Hepatocyte (in vitro differentiated cells): ENCODE data around the gene FAM117B. TPM values are rescaled to one million over a fixed set of nuclear protein-coding genes. Genes with fewer than 3 reads are reported as not detected.

ENCODE experiments used
- DNase-seq: peaks from one replicate; pipeline ENCODE4 v3.0.0-alpha.2; 2016; ENCODE audit warnings: low spot score
- H2AFZ ChIP-seq: fragments of 200-600 bp; sonication (generic); 2 replicates; pipeline ENCODE4 v1.6.0; 2016; ENCODE audit warnings: antibody characterized with exemption, mild to moderate bottlenecking
- H3K27ac ChIP-seq: fragments of 200-600 bp; sonication (generic); 2 replicates; pipeline ENCODE4 v1.5.1; 2016; ENCODE audit warnings: mild to moderate bottlenecking
- H3K27me3 ChIP-seq: fragments of 200-600 bp; sonication (generic); 2 replicates; pipeline ENCODE4 v1.6.1; 2016
- H3K36me3 ChIP-seq: fragments of 200-600 bp; sonication (generic); replicated peaks from 2 replicates; pipeline ENCODE4 v1.5.1; 2016; ENCODE audit warnings: low read depth; ENCODE audit not compliant: insufficient read depth
- H3K4me1 ChIP-seq: fragments of 200-600 bp; sonication (generic); 2 replicates; pipeline ENCODE4 v1.5.1; 2016; ENCODE audit warnings: mild to moderate bottlenecking, moderate library complexity; ENCODE audit not compliant: insufficient read depth
- H3K4me2 ChIP-seq: fragments of 200-600 bp; sonication (generic); 2 replicates; pipeline ENCODE4 v1.6.0; 2016
- H3K4me3 ChIP-seq: fragments of 200-600 bp; sonication (generic); 2 replicates; pipeline ENCODE4 v1.5.1; 2016; ENCODE audit warnings: mild to moderate bottlenecking
- H3K79me2 ChIP-seq: fragments of 200-600 bp; sonication (generic); 2 replicates; pipeline ENCODE4 v1.6.0; 2017; ENCODE audit warnings: mild to moderate bottlenecking
- H3K9me2 ChIP-seq: fragments of 200-600 bp; sonication (generic); replicated peaks from 2 replicates; pipeline ENCODE4 v1.6.0; 2017; ENCODE audit warnings: mild to moderate bottlenecking; ENCODE audit not compliant: insufficient read depth
- H3K9me3 ChIP-seq: fragments of 200-600 bp; sonication (generic); 2 replicates; pipeline ENCODE4 v1.5.1; 2016; ENCODE audit warnings: low read depth, mild to moderate bottlenecking
- H4K20me1 ChIP-seq: fragments of 200-600 bp; sonication (generic); 2 replicates; pipeline ENCODE4 v1.6.0; 2016; ENCODE audit warnings: mild to moderate bottlenecking; ENCODE audit not compliant: insufficient read depth, poor library complexity, severe bottlenecking
- CTCF ChIP-seq: fragments of 200-600 bp; sonication (generic); IDR thresholded peaks from 2 replicates; pipeline ENCODE4 v1.5.1; 2016; ENCODE audit warnings: antibody characterized with exemption, mild to moderate bottlenecking; ENCODE audit not compliant: poor library complexity
- EZH2 ChIP-seq: fragments of 200-600 bp; sonication (generic); IDR thresholded peaks from 2 replicates; pipeline ENCODE4 v1.6.1; 2016; ENCODE audit warnings: antibody characterized with exemption, mild to moderate bottlenecking, borderline replicate concordance
- EZH2phosphoT487 ChIP-seq: fragments of 200-600 bp; sonication (generic); IDR thresholded peaks from one replicate; pipeline ENCODE4 v1.6.1; 2018; ENCODE audit warnings: antibody characterized with exemption, mild to moderate bottlenecking, low read depth, moderate library complexity; ENCODE audit not compliant: unreplicated experiment, severe bottlenecking
- WGBS: methylation state at CpG from one replicate; pipeline ENCODE4 v1.1.6; 2016; ENCODE audit warnings: low lambda C conversion rate; ENCODE audit errors: missing lambda C conversion rate; 5-methylcytosine and 5-hydroxymethylcytosine counted together
- polyA plus RNA-seq: library from polyadenylated mRNA; unstranded; fragments of >200 nt; fragmentation: Nextera tagmentation; extraction: Ambion mirVana; gene quantifications from 2 replicates; pipeline ENCODE4 v1.2.1, GENCODE V29; 2016
- total RNA-seq: library from RNA; depleted of rRNA; stranded (reverse); fragments of >200 nt; gene quantifications from 2 replicates; pipeline ENCODE4 v1.2.3, GENCODE V29; 2014

The FAM117B gene
- total and polyA plus RNA-seq, 2 experiments from 2014 or later: 9.0 to 13.8 TPM

DNA sequence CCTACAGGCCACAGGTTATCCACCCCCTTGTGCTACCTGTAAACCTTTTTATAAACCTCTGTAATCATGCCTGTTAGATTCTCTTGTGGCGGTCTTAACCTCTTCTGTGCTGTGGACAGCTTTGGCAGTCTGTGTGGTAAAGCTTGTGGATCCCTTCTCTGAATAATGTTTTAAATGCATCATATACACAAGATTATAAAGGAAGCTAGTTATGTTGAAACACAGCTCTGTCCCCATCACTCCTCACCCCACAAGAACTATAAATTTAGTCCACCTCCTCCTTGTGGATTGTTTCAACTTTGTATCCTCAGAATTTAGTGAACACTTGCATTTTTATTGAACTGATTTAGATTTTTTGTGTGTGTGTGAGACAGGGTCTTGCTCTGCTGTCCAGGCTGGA lies 129.1 kb downstream of the FAM117B start:
- TF ChIP-seq CTCF: no peak
- TF ChIP-seq EZH2phosphoT487: no peak
- TF ChIP-seq EZH2: no peak
- H4K20me1 ChIP-seq: no peaks in the 10 kb centered on the region
- no peak for DNase-seq
- no peak overlapping the region for H3K27ac ChIP-seq
- H3K9me2 ChIP-seq: no peaks in the 10 kb centered on the region
- H3K79me2 ChIP-seq: no peaks in the 10 kb centered on the region
- H2AFZ ChIP-seq: no peak overlapping the region
- no peaks in the 10 kb centered on the region for H3K36me3 ChIP-seq
- peaks cover 12% of the 10 kb centered on the region for H3K4me1 ChIP-seq
- 100% methylated on average over 1 of the region's 1 CpG for WGBS
- H3K27me3 ChIP-seq: no peaks in the 10 kb centered on the region
- no peak overlapping the region for H3K4me2 ChIP-seq
- no peak overlapping the region for H3K4me3 ChIP-seq
- no peaks in the 10 kb centered on the region for H3K9me3 ChIP-seq

DNA sequence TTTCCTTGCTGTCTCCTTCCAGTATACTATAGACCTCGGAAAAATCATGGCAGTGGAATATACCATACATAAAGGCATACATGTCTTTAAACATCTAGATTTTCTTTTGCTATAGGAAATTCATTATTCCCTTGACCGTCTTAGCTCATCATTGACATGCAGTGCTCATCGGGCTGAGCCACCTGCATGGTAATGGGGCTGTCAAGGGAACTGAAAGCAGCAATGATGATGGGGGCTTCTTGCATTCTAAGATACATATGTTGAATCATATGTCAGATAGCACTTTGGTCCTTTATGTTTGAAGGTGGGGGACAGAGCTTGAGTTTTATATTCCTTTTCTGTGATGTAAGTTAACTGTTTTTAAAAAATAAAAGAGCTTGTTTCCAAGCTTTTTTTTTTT lies 130.2 kb downstream of the FAM117B start:
- Histone ChIP-seq H3K9me2 (no peaks in the 10 kb centered on the region), H3K4me2 (no peak overlapping the region), H3K27ac (no peak overlapping the region), H3K27me3 (no peaks in the 10 kb centered on the region), H3K4me1 (peaks cover 12% of the 10 kb centered on the region), H3K36me3 (no peaks in the 10 kb centered on the region), H3K4me3 (no peak overlapping the region), H4K20me1 (no peaks in the 10 kb centered on the region), H3K79me2 (no peaks in the 10 kb centered on the region), H3K9me3 (no peaks in the 10 kb centered on the region), H2AFZ (no peak overlapping the region)
- 85% methylated on average over 3 of the region's 3 CpGs for WGBS
- TF ChIP-seq CTCF: no peak
- TF ChIP-seq EZH2phosphoT487: no peak
- no peak for TF ChIP-seq EZH2
- DNase-seq: no peak

GRCh38 chr2:202765436-202765835 lies 130.7 kb downstream of the FAM117B start:
- 68% methylated on average over 5 of the region's 5 CpGs for WGBS
- H3K79me2 ChIP-seq: no peaks in the 10 kb centered on the region
- H3K9me2 ChIP-seq: no peaks in the 10 kb centered on the region
- peaks cover 12% of the 10 kb centered on the region for H3K4me1 ChIP-seq
- TF ChIP-seq EZH2 (no peak), CTCF (no peak), EZH2phosphoT487 (no peak)
- no peak for DNase-seq
- no peak overlapping the region for H3K4me2 ChIP-seq
- no peaks in the 10 kb centered on the region for H3K9me3 ChIP-seq
- H3K27ac ChIP-seq: no peak overlapping the region
- H4K20me1 ChIP-seq: no peaks in the 10 kb centered on the region
- H2AFZ ChIP-seq: no peak overlapping the region
- H3K36me3 ChIP-seq: no peaks in the 10 kb centered on the region
- H3K4me3 ChIP-seq: no peak overlapping the region
- H3K27me3 ChIP-seq: no peaks in the 10 kb centered on the region

- no peak for TF ChIP-seq EZH2phosphoT487
- no peak for TF ChIP-seq EZH2
- no peak for TF ChIP-seq CTCF
- H3K27ac ChIP-seq: no peak overlapping the region
- no peaks in the 10 kb centered on the region for H3K79me2 ChIP-seq
- peaks cover 12% of the 10 kb centered on the region for H3K4me1 ChIP-seq
- H4K20me1 ChIP-seq: no peaks in the 10 kb centered on the region
- no peaks in the 10 kb centered on the region for H3K9me2 ChIP-seq
- no peak for DNase-seq
- H3K4me3 ChIP-seq: no peak overlapping the region
- H3K9me3 ChIP-seq: no peaks in the 10 kb centered on the region
- H2AFZ ChIP-seq: no peak overlapping the region
- H3K36me3 ChIP-seq: no peaks in the 10 kb centered on the region
- H3K27me3 ChIP-seq: no peaks in the 10 kb centered on the region
- H3K4me2 ChIP-seq: no peak overlapping the region
These were observed 133.5 kb downstream of the FAM117B start for GRCh38 chr2:202768273-202768672.
